NCI-H345 treated with DMSO at 0.1 percent for 48 hours (cell line): ENCODE data around the gene GARNL3.
A peak's percentile ranks its signal among the peaks of the same experiment; 100 is the strongest.

Source experiments
- DNase-seq: peaks from one replicate; lab custom pipeline; 2025; ENCODE audit not compliant: unreplicated experiment; lab: John Stamatoyannopoulos, UW

The GARNL3 gene

DNA sequence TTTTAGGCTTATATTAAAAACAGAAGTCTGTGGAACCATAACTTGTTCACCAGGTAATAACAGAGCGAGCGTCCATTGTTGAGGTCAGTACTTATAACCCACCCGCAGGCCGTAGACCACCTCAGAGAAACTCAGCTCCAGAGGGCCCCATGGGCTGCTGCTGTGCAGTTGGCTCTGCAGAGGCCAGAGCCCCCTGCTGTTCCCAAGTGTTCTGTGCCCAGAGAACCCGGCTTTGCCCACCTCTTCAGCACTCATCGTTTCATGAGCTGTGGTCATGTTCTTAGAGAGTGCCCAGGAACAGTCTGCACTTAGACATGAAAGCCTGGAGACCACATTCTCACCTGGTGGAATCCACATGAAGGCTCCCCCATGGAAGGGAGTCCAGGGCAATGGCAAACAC is 82.0 kb downstream of the GARNL3 start:
- no peak for DNase-seq

GRCh38 chr9:127347831-127348776 is 83.5 kb downstream of the GARNL3 start:
- DNase-seq = peak; percentile 5

DNA sequence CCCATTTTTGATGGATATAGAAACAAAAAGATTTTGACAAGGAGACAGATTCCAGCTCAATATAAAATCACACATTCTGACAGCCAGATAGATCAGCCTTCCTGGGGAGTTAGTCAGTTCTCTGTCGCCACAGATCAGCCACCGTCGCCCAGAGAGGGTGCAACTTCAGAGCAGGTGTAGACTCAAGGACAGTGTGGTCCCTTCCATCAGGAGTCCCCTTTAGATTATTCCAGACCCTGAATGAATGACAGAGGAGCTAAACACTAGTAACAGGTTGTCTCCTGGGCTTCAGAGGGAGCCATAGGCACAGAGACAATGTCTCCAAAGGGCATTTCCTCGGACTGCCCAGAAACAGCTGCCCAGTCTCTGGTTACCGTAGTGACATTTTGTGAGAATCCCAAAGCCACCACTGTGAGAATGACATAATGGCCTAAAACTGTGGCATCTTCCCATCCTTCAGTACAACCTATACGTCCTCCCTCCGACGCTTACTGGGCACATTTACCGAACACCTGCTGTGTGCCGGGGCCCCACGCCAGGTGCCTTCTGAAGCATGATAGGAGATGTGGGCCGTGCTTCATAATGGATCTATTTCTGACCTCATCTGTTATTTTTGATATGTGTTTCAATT is 85.0 kb downstream of the GARNL3 start:
- DNase-seq = no peak

DNA sequence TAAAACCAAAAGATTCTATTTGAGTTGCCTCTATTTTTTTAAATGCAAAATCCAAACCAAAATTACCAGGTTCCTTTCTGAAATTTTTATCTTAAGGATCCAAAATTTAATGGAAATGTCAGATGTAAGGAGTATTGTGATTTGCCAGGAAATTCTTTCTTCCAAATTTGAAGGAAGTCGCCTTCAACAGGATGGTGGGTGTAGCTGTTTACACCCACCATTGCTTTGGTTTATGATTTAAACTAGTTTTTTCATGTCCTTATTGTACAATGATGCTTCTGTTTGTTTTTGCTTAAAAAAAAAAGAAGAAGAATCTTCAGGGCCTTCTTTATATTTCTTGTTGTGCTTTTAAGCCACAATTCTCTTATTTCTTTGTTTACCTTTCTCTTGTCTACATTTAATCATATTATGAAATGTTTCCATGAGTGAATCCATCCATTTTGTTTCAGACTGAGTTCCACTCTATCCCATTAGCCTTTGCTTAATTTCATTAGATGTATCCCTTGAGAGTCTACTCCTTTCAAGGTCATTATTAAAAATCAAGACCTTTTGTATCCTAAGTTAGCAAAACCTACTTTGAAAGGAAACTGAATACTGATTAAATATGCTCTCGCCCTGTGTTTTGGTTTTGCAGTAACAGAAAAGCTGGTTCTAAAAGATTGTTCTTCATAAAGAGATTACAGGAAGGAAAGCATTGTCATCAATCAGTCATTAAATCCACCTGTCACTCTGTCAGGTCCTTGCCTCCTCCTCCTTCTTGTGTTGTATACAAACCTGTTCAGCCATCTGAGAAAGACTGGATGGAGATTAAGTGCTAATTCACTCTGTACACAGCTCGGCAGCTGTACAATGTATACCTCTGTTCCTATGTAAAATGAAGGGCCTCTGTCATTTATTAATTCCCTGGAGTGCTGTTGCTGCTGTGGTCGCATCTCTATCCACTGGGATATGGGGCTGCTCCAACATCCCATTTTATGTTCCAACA is 86.9 kb downstream of the GARNL3 start:
- DNase-seq = peak; percentile 2

DNA sequence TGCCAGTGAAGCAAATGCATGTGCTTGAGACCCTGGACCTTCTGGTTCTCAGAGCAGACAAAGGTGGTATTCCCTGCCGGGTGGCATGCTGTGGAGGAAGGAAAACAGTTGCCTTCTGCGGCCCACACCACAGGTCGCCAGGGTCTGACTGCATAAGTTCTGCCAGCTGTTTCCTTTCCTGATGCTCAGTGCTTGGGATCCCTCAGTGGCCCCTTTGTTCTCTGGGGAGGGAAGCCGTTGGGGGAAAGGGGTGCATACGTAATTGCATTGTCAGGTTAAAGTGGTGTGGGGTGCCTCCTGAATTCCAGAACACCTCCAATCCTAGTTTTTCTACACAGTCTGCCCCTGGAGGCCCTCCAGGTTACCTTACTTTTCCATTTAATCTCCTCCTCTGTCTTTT is 89.3 kb downstream of the GARNL3 start:
- no peak for DNase-seq

DNA sequence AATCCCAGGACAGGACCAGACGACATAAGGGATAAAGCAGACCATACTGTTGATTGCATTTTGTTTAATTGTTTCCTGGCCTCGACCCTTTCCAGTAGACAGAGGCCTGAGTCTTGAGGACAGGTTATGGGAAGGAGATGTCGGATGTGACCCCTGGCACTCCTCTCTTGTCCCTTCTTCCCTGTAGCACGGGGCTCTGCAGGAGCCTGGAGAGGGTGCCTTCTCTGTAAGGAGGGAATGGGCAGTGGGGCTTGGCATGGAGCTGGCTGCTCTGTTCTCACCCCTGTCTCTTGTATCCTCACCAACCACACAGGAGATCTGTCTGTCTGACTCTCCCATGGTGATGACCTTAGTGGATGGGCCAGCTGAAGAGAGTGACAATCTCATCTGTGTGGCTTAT is 92.3 kb downstream of the GARNL3 start:
- no peak for DNase-seq

DNA sequence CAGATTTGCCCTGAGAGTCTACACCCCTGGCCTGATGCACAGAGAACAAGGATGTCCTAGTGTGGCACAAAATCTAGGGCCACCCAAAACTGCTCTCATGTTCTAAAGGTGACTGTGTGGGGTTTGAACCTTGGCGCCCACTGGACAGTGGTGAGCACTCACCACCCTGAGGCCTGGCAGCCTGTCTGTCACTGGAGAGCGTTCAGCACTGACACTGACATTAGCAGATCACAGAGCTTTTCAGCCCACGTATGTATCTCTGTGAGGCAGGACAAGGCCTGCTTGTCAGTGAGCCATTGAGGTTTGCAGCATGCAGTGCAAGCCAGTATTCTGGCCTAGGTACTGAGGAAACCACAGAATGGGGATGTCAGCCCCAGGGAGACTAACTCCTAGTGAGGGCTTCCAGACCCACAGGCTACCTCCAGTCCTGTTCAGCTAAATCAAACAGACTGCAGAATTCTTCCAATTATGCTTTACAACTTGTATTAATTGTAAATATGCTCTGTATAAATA is 93.5 kb downstream of the GARNL3 start:
- no peak for DNase-seq

GRCh38 chr9:127358770-127359169 is 94.2 kb downstream of the GARNL3 start:
- DNase-seq = no peak

GRCh38 chr9:127360250-127360649 is 95.7 kb downstream of the GARNL3 start:
- DNase-seq = no peak

DNA sequence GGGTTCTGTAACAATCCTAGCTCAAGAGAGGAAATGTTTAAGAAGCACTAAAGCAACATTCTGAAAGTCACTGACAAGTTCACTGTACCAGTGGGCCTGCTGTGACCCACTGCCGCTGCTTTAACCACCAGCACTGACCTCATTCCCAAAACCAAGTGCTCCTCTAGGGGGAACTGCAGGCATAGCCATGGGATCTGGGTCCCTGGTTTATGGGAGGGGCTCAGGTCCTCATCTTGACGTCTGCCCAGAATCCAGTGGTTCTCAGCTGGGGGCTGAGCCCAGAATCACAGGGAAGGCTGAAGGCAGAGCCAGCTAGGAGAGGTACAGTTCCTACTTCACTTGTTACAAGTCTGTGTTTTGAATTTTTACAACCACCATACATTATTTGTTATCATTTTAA is 96.3 kb downstream of the GARNL3 start:
- DNase-seq = no peak

DNA sequence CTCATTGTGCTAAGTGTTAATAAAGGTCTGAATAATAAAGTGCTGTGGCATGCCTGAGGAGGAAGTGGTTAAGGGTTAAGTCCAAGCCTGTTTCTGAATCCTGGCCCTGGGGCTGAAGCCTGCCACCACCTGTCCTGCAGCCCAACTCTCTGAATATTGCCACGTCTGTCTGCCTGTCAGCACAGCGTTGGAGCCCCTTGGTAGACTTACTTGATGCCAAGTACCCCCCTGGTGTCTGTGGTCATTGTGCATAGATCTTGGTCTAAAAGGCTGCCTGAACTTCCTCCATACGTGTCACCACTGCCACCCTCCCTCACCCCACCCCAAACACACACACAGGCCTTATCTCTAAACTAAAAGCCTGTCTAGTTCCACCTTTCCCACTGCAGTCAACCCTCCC is 97.0 kb downstream of the GARNL3 start:
- DNase-seq = no peak

DNA sequence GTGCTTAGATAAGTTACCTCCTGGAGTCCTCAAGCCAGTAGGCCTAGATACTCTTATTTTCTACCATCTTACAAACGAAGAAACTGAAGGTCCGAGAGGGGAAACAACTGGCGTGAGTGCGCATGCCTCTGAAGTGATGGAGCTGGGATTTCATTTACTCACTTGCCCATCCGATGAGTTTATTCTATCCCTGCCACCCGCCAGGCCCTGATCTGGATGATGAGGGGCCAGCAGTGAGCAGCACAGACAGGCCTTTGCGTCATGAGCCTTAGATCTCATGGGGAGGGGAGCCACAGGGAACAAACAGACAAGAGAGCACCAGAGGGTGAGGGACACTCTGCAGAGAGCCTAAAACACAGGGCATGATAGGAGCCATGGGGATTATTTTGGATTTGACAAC is 98.3 kb downstream of the GARNL3 start:
- DNase-seq = no peak

DNA sequence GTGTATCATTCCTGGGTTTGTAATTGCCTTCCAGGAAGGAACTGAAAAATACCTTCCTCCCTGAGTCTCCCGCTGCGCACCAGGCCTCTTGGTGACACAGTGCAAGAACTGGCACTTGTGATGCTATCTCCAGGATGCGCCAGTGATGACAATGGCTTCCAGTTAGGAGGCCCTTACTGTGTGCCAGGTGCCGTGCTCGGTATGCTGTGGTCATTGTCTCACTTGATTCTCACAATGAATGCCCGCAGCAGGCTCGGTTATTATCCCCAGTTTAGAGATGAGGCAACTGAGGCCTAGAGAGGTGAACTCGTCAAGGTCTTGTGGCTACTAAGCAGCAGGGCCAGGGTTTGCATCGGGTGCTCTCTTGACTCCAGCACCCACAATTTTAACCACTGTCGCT is 100.9 kb downstream of the GARNL3 start:
- no peak for DNase-seq

DNA sequence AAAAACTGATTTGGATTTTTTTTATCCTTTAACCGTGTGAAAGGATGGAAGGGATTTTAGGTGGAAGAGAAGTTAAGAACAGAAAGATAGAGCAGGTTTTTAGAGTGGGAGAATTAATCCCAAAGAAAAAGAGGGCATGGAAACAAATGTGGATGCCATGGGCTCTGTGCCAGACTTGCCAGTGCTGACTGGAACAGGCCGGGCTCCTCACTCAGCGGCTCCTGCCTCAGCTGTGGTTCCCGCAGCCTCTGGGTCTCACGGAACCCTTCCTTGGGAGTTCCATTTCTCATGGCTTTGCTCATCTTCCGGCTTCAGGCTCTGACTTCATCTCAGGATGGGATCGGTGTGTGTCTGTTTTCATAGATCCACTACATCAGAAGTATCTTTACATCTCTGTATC is 102.0 kb downstream of the GARNL3 start:
- no peak for DNase-seq

GRCh38 chr9:127368852-127369402 is 104.4 kb downstream of the GARNL3 start:
- no peak for DNase-seq

GRCh38 chr9:127369428-127369827 is 104.9 kb downstream of the GARNL3 start:
- no peak for DNase-seq

- no peak for DNase-seq
Observed at GRCh38 chr9:127370147-127370579, 105.6 kb downstream of the GARNL3 start.

DNA sequence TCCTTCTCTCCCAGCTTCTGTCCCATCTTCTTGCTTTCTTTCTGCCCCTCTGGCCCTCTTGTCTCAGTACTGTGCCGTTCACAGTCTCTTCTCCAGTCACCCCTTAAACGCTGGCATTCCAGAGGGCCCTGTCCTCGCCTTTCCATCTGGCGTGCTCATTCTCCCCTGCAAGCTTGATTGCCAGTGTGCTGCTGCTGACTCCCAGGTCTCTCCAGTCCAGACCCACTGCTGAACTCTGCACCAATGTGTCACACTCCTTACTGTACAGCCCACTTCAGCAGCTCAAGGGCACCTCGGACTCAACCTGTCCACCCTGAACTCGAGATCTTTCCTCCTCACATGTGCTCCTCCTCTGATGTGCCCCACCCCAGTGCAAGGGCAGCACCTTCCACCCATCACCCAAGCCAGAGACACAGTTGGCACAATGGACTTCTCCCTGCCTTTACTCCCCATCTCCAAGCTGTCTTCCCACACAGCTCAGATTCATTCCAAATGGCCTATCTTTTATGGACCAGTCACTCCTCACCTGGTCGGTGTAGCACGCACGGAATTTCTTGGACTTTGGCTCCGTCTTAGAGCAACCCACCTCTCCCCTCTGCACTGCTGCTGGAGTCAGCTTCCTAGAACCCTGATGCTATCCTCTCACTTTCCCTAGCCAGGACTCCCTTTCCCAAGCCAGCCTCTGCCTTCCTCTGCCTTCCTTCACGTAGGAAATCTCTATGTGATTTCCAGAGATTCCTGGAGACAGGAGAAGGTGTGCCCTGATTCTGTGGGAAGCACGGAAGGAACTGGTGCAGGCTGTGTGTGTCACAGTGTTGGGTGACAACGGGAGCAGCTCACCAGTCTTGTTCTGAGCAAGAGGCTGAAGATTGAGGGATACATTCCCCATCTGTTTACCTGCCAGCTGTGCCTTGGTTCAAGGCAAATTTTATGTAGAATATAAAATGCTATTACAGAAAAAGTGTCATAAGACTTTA is 106.4 kb downstream of the GARNL3 start:
- DNase-seq = no peak

DNA sequence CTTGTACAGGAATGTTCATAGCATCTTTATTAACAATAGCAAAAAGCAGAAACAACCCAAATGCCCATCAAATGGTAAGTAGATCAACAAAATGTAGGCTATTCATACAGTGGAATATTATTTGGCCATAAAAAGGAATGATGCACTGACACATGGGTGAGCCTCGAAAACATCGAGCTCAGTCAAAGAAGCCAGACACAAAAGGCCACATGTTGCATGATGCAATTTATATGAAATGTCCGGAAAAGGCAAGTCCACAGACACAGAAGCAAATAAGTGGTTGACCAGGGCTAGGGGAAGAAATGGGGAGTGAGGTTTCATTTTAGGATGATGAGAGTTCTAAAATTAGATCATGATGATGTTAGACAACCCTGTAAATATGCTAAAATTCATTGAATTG is 115.9 kb downstream of the GARNL3 start:
- no peak for DNase-seq

DNA sequence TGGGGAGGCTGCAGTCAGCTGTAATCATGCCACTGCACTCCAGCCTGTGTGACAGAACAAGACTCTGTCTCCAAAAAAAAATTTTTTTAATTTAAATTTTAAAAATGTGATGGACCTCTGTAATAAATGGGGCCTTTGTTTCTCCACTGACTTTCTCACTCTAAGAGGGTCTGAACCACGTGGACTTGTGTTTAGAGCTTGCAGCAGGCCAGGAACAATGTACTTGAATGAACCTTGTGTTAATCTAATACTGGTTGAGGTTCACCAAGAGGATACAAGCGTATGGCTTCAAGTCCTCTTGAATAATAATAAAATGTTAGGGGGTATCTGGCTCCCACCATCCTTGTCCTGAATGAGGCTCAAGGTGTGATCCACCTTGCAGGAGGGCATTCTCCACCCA is 118.0 kb downstream of the GARNL3 start:
- DNase-seq = no peak
